Loucy (cell line): ENCODE measurements around the gene ASTN2.

Experiments
- H2AFZ ChIP-seq: fragments of 200-600 bp; sonication (generic); 2 replicates; pipeline ENCODE4 v1.6.0; 2016; ENCODE audit warnings: antibody characterized with exemption, mild to moderate bottlenecking, low read length, moderate library complexity
- H3F3A ChIP-seq: fragments of 200-600 bp; 2 replicates; pipeline ENCODE4 v1.6.0; 2016; ENCODE audit warnings: antibody characterized with exemption, low read depth, mild to moderate bottlenecking
- H3K27me3 ChIP-seq: fragments of 200-600 bp; sonication (generic); 2 replicates; pipeline ENCODE4 v1.6.1; 2014; ENCODE audit warnings: low read length, mild to moderate bottlenecking; ENCODE audit not compliant: insufficient read depth, poor library complexity, severe bottlenecking
- H3K36me3 ChIP-seq: fragments of 200-600 bp; sonication (generic); 2 replicates; pipeline ENCODE4 v1.6.1; 2016; ENCODE audit warnings: low read length; ENCODE audit not compliant: insufficient read depth
- H3K4me1 ChIP-seq: fragments of 200-600 bp; sonication (generic); 2 replicates; pipeline ENCODE4 v1.5.1; 2014; ENCODE audit warnings: low read length, mild to moderate bottlenecking; ENCODE audit not compliant: insufficient read depth, poor library complexity, severe bottlenecking
- H3K4me2 ChIP-seq: fragments of 200-600 bp; sonication (generic); 2 replicates; pipeline ENCODE4 v1.6.0; 2014; ENCODE audit warnings: antibody characterized with exemption, low read length, low read depth, mild to moderate bottlenecking; ENCODE audit not compliant: poor library complexity, severe bottlenecking
- H3K4me3 ChIP-seq: fragments of 200-600 bp; sonication (generic); 2 replicates; pipeline ENCODE4 v1.5.1; 2014; ENCODE audit warnings: low read length, mild to moderate bottlenecking, mixed read lengths; ENCODE audit not compliant: poor library complexity, severe bottlenecking
- H3K79me2 ChIP-seq: fragments of 200-600 bp; sonication (generic); 2 replicates; pipeline ENCODE4 v1.6.1; 2014; ENCODE audit warnings: low read length; ENCODE audit not compliant: insufficient read depth
- H3K9ac ChIP-seq: fragments of 200-600 bp; sonication (generic); 2 replicates; pipeline ENCODE4 v1.6.0; 2014; ENCODE audit warnings: mild to moderate bottlenecking, low read depth, low read length, moderate library complexity; ENCODE audit not compliant: poor library complexity, severe bottlenecking
- H3K9me2 ChIP-seq: fragments of 200-600 bp; sonication (generic); replicated peaks from 2 replicates; pipeline ENCODE4 v1.6.1; 2016; ENCODE audit warnings: low read depth, low read length, mixed read lengths
- H3K9me3 ChIP-seq: fragments of 200-600 bp; sonication (generic); 2 replicates; pipeline ENCODE4 v1.6.1; 2014; ENCODE audit warnings: mild to moderate bottlenecking, antibody characterized with exemption, low read length, low read depth; ENCODE audit not compliant: insufficient read depth
- H4K20me1 ChIP-seq: fragments of 200-600 bp; sonication (generic); 2 replicates; pipeline ENCODE4 v1.6.0; 2014; ENCODE audit warnings: antibody characterized with exemption, low read length, mild to moderate bottlenecking; ENCODE audit not compliant: insufficient read depth, poor library complexity, severe bottlenecking
- CTCF ChIP-seq: fragments of 200-600 bp; sonication (generic); conservative IDR thresholded peaks from 2 replicates; pipeline ENCODE4 v1.5.1; 2014; ENCODE audit warnings: mild to moderate bottlenecking, antibody characterized with exemption, low read length
- EZH2phosphoT487 ChIP-seq: fragments of 200-600 bp; IDR thresholded peaks from 2 replicates; pipeline ENCODE4 v1.6.1; 2018; ENCODE audit warnings: antibody characterized with exemption, mild to moderate bottlenecking, moderate library complexity, borderline replicate concordance

Gene ASTN2

GRCh38 chr9:116641292-116642059 is 773.4 kb downstream of the ASTN2 start:
- no peaks in the 10 kb centered on the region for H3K36me3 ChIP-seq
- H3K4me3 ChIP-seq = no peak overlapping the region
- H4K20me1 ChIP-seq = no peaks in the 10 kb centered on the region
- H3K9ac ChIP-seq = no peak overlapping the region
- no peaks in the 10 kb centered on the region for H3K9me3 ChIP-seq
- no peaks in the 10 kb centered on the region for H3K79me2 ChIP-seq
- H3K27me3 ChIP-seq = no peaks in the 10 kb centered on the region
- no peak overlapping the region for H3K4me2 ChIP-seq
- no peaks in the 10 kb centered on the region for H3K9me2 ChIP-seq
- no peak for TF ChIP-seq EZH2phosphoT487
- TF ChIP-seq CTCF = no peak
- no peaks in the 10 kb centered on the region for H3K4me1 ChIP-seq
- H3F3A ChIP-seq = no peaks in the 10 kb centered on the region
- H2AFZ ChIP-seq = no peak overlapping the region

GRCh38 chr9:116639251-116639741 is 775.6 kb downstream of the ASTN2 start:
- no peaks in the 10 kb centered on the region for H3K27me3 ChIP-seq
- no peak for TF ChIP-seq EZH2phosphoT487
- no peak for TF ChIP-seq CTCF
- no peaks in the 10 kb centered on the region for H3K9me3 ChIP-seq
- H3K4me2 ChIP-seq = no peak overlapping the region
- H3K4me1 ChIP-seq = no peaks in the 10 kb centered on the region
- no peaks in the 10 kb centered on the region for H3K36me3 ChIP-seq
- no peak overlapping the region for H2AFZ ChIP-seq
- H3K79me2 ChIP-seq = no peaks in the 10 kb centered on the region
- H3F3A ChIP-seq = no peaks in the 10 kb centered on the region
- no peak overlapping the region for H3K9ac ChIP-seq
- no peaks in the 10 kb centered on the region for H4K20me1 ChIP-seq
- no peaks in the 10 kb centered on the region for H3K9me2 ChIP-seq
- H3K4me3 ChIP-seq = no peak overlapping the region

- H3K36me3 ChIP-seq = no peaks in the 10 kb centered on the region
- no peaks in the 10 kb centered on the region for H3K27me3 ChIP-seq
- H3F3A ChIP-seq = no peaks in the 10 kb centered on the region
Observed at GRCh38 chr9:116635908-116636307, 778.9 kb downstream of the ASTN2 start.

More at GRCh38 chr9:116635908-116636307, 778.9 kb downstream of the ASTN2 start:
- Histone ChIP-seq H3K4me2 (no peak overlapping the region), H3K9me2 (no peaks in the 10 kb centered on the region), H3K9me3 (no peaks in the 10 kb centered on the region), H3K4me1 (no peaks in the 10 kb centered on the region), H4K20me1 (no peaks in the 10 kb centered on the region), H2AFZ (no peak overlapping the region), H3K4me3 (no peak overlapping the region), H3K79me2 (no peaks in the 10 kb centered on the region), H3K9ac (no peak overlapping the region)
- TF ChIP-seq EZH2phosphoT487 (no peak), CTCF (no peak)
